HepG2 (cell line): Measurements from ENCODE around the gene S100A6. TPM values are rescaled to one million over a fixed set of nuclear protein-coding genes. Genes with fewer than 3 reads are reported as not detected.

Experiments used
- ATAC-seq: fragments of 200-7000 bp; cut with Tn5 transposase; 3 replicates; pipeline ENCODE4 v1.9.1; 2020; ENCODE audit warnings: mild to moderate bottlenecking, moderate library complexity
- BruUV-seq: library from RNA; stranded (reverse); fragments of 400-500 nt; replicated peaks from 2 replicates; lab custom pipeline; 2021; lab: Mats Ljungman, UMichigan
- CTCF ChIA-PET: fragments of 300-600 bp; formaldehyde crosslinking; extraction: SDS; loops from one replicate; lab custom pipeline; 2021; ENCODE audit warnings: low total read pairs, inconsistent platforms, low intra/inter-chr PET ratio; lab: Yijun Ruan, JAX
- POLR2A ChIA-PET: fragments of 350-600 bp; sonication (Branson Sonifier 250); formaldehyde crosslinking; loops from one replicate; lab custom pipeline; 2020; ENCODE audit warnings: antibody characterized with exemption, inconsistent platforms; lab: Yijun Ruan, JAX
- DNase-seq: peaks from one replicate; pipeline ENCODE4 v3.0.0-alpha.2; 2015; ENCODE audit warnings: low spot score
- FAIRE-seq: peaks from 3 replicates; lab custom pipeline; 2011; peaks lifted over from hg19 to GRCh38; lab: Jason Lieb, UNC
- H2AFZ ChIP-seq: one replicate; pipeline ENCODE4 v1.6.1; 2011; ENCODE audit warnings: low read length, inconsistent platforms
- H3K27ac ChIP-seq: fragments of 300-600 bp; 3 replicates; pipeline ENCODE4 v1.8.0; 2011; ENCODE audit warnings: mixed run types, mild to moderate bottlenecking, mixed read lengths, low read length, inconsistent platforms; ENCODE audit not compliant: insufficient read depth; ENCODE audit errors: extremely low read length
- H3K27me3 ChIP-seq, 2 experiments: fragments of 200-600 bp in 1 of 2; 2 replicates in 1 of 2; 3 replicates in 1 of 2; pipeline versions ENCODE4 v1.6.0 to v1.8.0; 2011; ENCODE audit warnings: low read length in 2 of 2, mild to moderate bottlenecking in 2 of 2, moderate library complexity in 2 of 2, inconsistent platforms in 1 of 2; ENCODE audit not compliant: insufficient read depth in 2 of 2, control insufficient read depth in 1 of 2
- H3K36me3 ChIP-seq, 2 experiments: fragments of 200-600 bp in 1 of 2; replicated peaks in 1 of 2; 2 replicates in 1 of 2; 3 replicates in 1 of 2; pipeline versions ENCODE4 v1.5.1 to v1.8.0; 2011; ENCODE audit warnings: low read length in 2 of 2, inconsistent platforms in 1 of 2; ENCODE audit not compliant: insufficient read depth in 2 of 2, control insufficient read depth in 1 of 2
- H3K4me1 ChIP-seq: 2 replicates; pipeline ENCODE4 v1.5.1; 2012; ENCODE audit warnings: low read length, inconsistent platforms; ENCODE audit not compliant: insufficient read depth
- H3K4me2 ChIP-seq: 2 replicates; pipeline ENCODE4 v1.6.0; 2011; ENCODE audit warnings: low read depth, low read length, inconsistent platforms
- H3K4me3 ChIP-seq, 3 experiments: fragments of 200-600 bp in 1 of 3; sonication (generic), shearing (Covaris generic) in 1 of 3; replicated peaks in 1 of 3; 2 replicates each; pipeline ENCODE4 v1.5.1; 2011 to 2016; ENCODE audit warnings: low read length in 3 of 3, inconsistent platforms in 2 of 3, low read depth in 2 of 3, mild to moderate bottlenecking in 2 of 3, control low read depth in 1 of 3, mixed read lengths in 1 of 3; ENCODE audit not compliant: insufficient read depth in 1 of 3
- H3K79me2 ChIP-seq: one replicate; pipeline ENCODE4 v1.6.1; 2011; ENCODE audit warnings: low read length, inconsistent platforms; ENCODE audit not compliant: insufficient read depth
- H3K9ac ChIP-seq: 2 replicates; pipeline ENCODE4 v1.6.0; 2011; ENCODE audit warnings: mild to moderate bottlenecking, low read depth, low read length, inconsistent platforms; ENCODE audit not compliant: insufficient read depth
- H3K9me3 ChIP-seq: 2 replicates; pipeline ENCODE4 v1.5.1; 2012; ENCODE audit warnings: mild to moderate bottlenecking, low read length
- H4K20me1 ChIP-seq: 2 replicates; pipeline ENCODE4 v1.6.0; 2011; ENCODE audit warnings: inconsistent platforms, mild to moderate bottlenecking, low read length, moderate library complexity; ENCODE audit not compliant: insufficient read depth
- HIVEP1 ChIP-seq: sonication (generic); formaldehyde crosslinking; IDR thresholded peaks from 2 replicates; pipeline ENCODE4 v1.4.0; 2020; ENCODE audit warnings: mild to moderate bottlenecking, missing genetic modification reagents
- IKZF4 ChIP-seq: sonication (generic); formaldehyde crosslinking; IDR thresholded peaks from 2 replicates; pipeline ENCODE4 v1.5.1; 2020; ENCODE audit warnings: borderline replicate concordance, mild to moderate bottlenecking, low read depth, missing genetic modification reagents; ENCODE audit errors: not compliant biosample characterization
- POLR2G ChIP-seq: fragments of 200-400 bp; formaldehyde crosslinking; IDR thresholded peaks from 2 replicates; pipeline ENCODE4 v1.6.1; 2018; ENCODE audit warnings: mild to moderate bottlenecking, low read depth, low read length, moderate library complexity
- RELA ChIP-seq: sonication (generic); formaldehyde crosslinking; IDR thresholded peaks from 2 replicates; pipeline ENCODE4 v1.4.0; 2020; ENCODE audit warnings: missing genetic modification reagents
- ZNF180 ChIP-seq: sonication (generic); formaldehyde crosslinking; IDR thresholded peaks from 2 replicates; pipeline ENCODE4 v1.4.0; 2020; ENCODE audit warnings: low read depth, missing genetic modification reagents, borderline replicate concordance
- ZNF292 ChIP-seq: sonication (generic); formaldehyde crosslinking; IDR thresholded peaks from 2 replicates; pipeline ENCODE4 v1.8.1; 2022; ENCODE audit warnings: mild to moderate bottlenecking, low read depth, missing genetic modification reagents, borderline replicate concordance
- ZNF382 ChIP-seq: sonication (generic); formaldehyde crosslinking; IDR thresholded peaks from 2 replicates; pipeline ENCODE4 v1.5.0; 2020; ENCODE audit warnings: missing genetic modification reagents, mild to moderate bottlenecking, borderline replicate concordance
- ZNF598 ChIP-seq: sonication (generic); formaldehyde crosslinking; IDR thresholded peaks from 2 replicates; pipeline ENCODE4 v1.5.1; 2020; ENCODE audit warnings: mild to moderate bottlenecking, missing genetic modification reagents, borderline replicate concordance
- WGBS: methylation state at CpG from one replicate; pipeline ENCODE4 v1.1.6; 2017; ENCODE audit warnings: low lambda C conversion rate; 5-methylcytosine and 5-hydroxymethylcytosine counted together
- in situ Hi-C: cut with HindIII; loops from 2 replicates; pipeline ENCODE4 v1.10.0; 2017; ENCODE audit warnings: low pct_unique_long_range_greater_than_20kb; ENCODE audit not compliant: extremely low pct_ligation_motif_present
- intact Hi-C: fragments of 100-400 bp; cut with micrococcal nuclease; formaldehyde crosslinking; loops from one replicate; pipeline ENCODE4 v1.10.0; 2022; ENCODE audit not compliant: unreplicated experiment
- polyA plus RNA-seq, 8 experiments: library from polyadenylated mRNA; depleted of rRNA in 3 of 8; stranded (reverse) in 7 of 8; unstranded in 1 of 8; fragments of >200 nt; fragmentation: Illumina TruSeq in 4 of 8; extraction: Trizol in 4 of 8; gene quantifications; 2 replicates each; pipeline versions ENCODE4 v1.2.1 to v1.2.3, GENCODE V29; 2011 to 2016; ENCODE audit warnings: low read depth in 4 of 8, missing spikeins in 1 of 8, mixed read lengths in 1 of 8; ENCODE audit not compliant: insufficient read depth in 1 of 8
- total RNA-seq, 5 experiments: library from RNA; depleted of rRNA; stranded (reverse); fragments of >200 nt; fragmentation: Illumina TruSeq; extraction: Trizol; gene quantifications; 2 replicates each; pipeline ENCODE4 v1.2.3, GENCODE V29; 2016; ENCODE audit warnings: low read depth in 1 of 5
- TF ChIP-seq, protein P1 (sequence below): sonication (generic); formaldehyde crosslinking; IDR thresholded peaks from 2 replicates; pipeline ENCODE4 v1.4.0; 2020; ENCODE audit warnings: missing genetic modification reagents

Gene S100A6
- total and polyA plus RNA-seq, 2 of the 13 experiments (the other 11 are each of a cell fraction or from before 2014, with no cell fraction given) = 72.9 to 85.0 TPM

- ChIA-PET CTCF (no interaction called here), POLR2A (interaction anchor here (1.2 to 1.7 kb wide), 3 partner anchors 8 to 13 kb away, joined by 4 to 9 read pairs (median 5); no protein-coding TSS in a partner anchor)
- no TSS peak for BruUV-seq
- WGBS = 52% methylated on average over 12 of the region's 12 CpGs
- Histone ChIP-seq H3K27ac (no peak overlapping the region), H3K79me2 (no peaks in the 10 kb centered on the region), H3K36me3 (no peaks in the 10 kb centered on the region), H3K4me1 (peaks cover 51% of the 10 kb centered on the region), H3K27me3 (peaks cover 2 to 24% of the 10 kb centered on the region in 2 experiments; a peak in 3 of 5 replicates), H2AFZ (no peak overlapping the region), H3K9me3 (no peaks in the 10 kb centered on the region), H3K4me2 (no peak overlapping the region), H3K4me3 (no peak overlapping the region), H3K9ac (no peak overlapping the region), H4K20me1 (no peaks in the 10 kb centered on the region)
- DNase-seq (no peak), ATAC-seq (no peak), FAIRE-seq (no peak)
- in situ Hi-C loops = no loop called here
- intact Hi-C loops = no loop called here
- TF ChIP-seq ZNF598 (CRISPR knock-in tag) (no peak), ZNF292 (CRISPR knock-in tag) (no peak), ZNF382 (CRISPR knock-in tag) (no peak), IKZF4 (CRISPR knock-in tag) (no peak), RELA (CRISPR knock-in tag) (no peak), ZNF180 (no peak), HIVEP1 (CRISPR knock-in tag) (no peak)
These were observed 17.3 kb upstream of the S100A6 start for GRCh38 chr1:153553096-153553495.

DNA sequence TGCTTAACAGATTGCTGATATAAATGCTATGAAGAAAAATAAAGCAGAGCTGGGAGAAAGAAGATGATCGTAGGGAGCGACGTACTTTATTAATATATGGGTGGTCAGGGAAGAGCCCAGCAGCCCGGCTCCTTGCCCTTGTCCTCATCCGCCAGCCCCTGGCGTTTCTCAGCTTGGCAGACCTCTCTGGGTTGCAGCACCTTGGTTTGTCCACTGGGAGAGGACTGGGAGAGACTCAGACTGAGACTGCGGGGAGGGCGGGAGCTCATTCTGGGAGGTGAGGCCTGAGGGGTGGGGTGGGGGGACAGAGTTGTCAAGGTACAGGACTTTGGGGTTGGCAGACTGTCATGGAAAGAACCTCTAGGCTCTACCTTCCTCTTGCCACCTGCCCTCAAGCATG is 16.5 kb upstream of the S100A6 start:
- Histone ChIP-seq H4K20me1 (no peaks in the 10 kb centered on the region), H3K4me3 (no peak overlapping the region), H2AFZ (no peak overlapping the region), H3K27me3 (peaks cover 3 to 24% of the 10 kb centered on the region in 2 experiments; a peak in 3 of 5 replicates), H3K79me2 (no peaks in the 10 kb centered on the region), H3K9ac (no peak overlapping the region), H3K27ac (no peak overlapping the region), H3K4me2 (peak overlapping the region; percentile 10; the same call in 1 of the 2 replicates), H3K36me3 (no peaks in the 10 kb centered on the region), H3K9me3 (no peaks in the 10 kb centered on the region), H3K4me1 (peaks cover 58% of the 10 kb centered on the region)
- in situ Hi-C loops = no loop called here
- FAIRE-seq (no peak), DNase-seq (no peak), ATAC-seq (peak; percentile 67)
- no TSS peak for BruUV-seq
- intact Hi-C loops = no loop called here
- ChIA-PET CTCF (no interaction called here), POLR2A (interaction anchor here (1.1 to 1.7 kb wide), 4 partner anchors 9 to 15 kb away, joined by 3 to 9 read pairs (median 4); no protein-coding TSS in a partner anchor)
- 64% methylated on average over 6 of the region's 8 CpGs for WGBS
- TF ChIP-seq, protein P1, sequence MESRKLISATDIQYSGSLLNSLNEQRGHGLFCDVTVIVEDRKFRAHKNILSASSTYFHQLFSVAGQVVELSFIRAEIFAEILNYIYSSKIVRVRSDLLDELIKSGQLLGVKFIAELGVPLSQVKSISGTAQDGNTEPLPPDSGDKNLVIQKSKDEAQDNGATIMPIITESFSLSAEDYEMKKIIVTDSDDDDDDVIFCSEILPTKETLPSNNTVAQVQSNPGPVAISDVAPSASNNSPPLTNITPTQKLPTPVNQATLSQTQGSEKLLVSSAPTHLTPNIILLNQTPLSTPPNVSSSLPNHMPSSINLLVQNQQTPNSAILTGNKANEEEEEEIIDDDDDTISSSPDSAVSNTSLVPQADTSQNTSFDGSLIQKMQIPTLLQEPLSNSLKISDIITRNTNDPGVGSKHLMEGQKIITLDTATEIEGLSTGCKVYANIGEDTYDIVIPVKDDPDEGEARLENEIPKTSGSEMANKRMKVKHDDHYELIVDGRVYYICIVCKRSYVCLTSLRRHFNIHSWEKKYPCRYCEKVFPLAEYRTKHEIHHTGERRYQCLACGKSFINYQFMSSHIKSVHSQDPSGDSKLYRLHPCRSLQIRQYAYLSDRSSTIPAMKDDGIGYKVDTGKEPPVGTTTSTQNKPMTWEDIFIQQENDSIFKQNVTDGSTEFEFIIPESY (CRISPR knock-in tag) = peak; percentile 34; the same call in 1 of the 2 replicates
- TF ChIP-seq POLR2G = no peak
